ENCODE data around the gene CTSL.

DNA sequence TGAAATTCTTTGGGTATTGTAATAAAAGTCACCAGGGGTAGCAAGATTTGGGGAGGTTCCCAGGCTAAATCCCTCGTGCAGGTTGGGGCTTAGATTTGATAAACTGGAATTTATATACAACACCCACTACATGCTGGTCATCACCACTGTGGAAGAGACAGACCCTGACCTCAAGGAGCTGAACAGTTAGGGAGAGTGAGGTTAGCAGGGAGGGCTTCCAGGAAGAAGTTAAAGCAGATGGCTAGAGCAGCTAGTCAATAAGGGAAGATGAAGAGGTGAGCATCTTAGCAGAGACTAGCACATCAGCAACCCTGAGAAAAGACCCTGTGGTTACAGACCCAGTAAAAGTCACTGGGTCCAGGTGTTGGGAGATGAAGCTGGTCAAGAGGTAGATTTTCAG lies 6.4 kb downstream of the CTSL start:
- TF ChIP-seq EZH2 (IDR thresholded peaks at IDR 0.05; ENCODE audit: insufficient read depth, poor library complexity, severe bottlenecking) (no peak), EZH2phosphoT487 (IDR thresholded peaks at IDR 0.05; ENCODE audit: insufficient read depth, low read depth) (no peak)

Measured in GM23248 (cell line).